HG03558 (cell line): ENCODE measurements around the gene AGAP3.

Source experiments
- ATAC-seq: cut with Tn5 transposase; IDR thresholded peaks from one replicate; pipeline ENCODE4 v1.9.1; 2021; ENCODE audit warnings: moderate number of reproducible peaks; ENCODE audit not compliant: unreplicated experiment; ENCODE audit errors: extremely low read depth

Gene AGAP3

DNA sequence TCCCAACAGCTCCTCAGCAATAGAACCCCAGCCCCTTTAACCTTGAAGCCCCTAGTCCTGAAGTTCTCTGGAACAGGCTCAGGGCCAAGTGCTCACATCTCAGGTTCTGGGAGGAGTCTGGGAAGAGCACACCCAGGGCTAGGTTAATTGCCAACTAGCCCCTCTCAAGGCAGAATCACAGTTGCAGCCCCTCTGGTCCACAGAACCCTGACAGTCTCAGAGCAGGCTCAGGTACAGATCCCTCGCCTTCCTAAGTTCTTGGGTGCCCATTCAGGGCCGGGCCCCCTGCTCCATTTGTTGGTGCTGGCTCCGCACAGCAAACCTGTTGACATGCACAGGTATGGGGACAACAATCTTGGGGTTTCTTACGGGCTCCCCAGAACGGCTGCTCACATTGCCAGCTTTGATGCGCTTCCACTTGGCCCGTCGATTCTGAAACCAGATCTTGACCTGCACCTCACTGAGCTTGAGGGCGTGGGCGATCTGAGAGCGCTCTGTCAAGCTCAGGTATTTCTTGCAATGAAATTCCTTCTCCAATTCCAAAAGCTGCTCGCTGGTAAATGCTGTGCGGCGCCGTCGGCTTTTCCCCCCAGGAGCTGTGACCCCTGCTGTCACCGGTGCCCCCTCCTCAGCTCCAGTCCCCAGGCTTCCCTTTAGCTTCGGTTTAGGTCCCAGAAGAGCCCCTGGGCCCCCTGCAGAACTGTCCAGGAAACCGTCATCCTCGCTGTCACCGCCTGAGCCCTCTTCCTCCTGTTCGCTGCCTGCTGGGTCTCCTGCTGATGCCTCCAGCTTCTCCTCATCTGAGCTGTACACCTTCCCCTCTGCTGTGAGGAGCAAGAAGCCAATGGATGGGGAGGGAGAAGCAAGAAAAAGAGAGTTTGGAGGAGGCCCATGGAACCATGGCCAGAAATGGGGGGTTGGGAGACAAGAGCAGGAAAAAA lies 62.3 kb downstream of the AGAP3 start:
- no peak for ATAC-seq

DNA sequence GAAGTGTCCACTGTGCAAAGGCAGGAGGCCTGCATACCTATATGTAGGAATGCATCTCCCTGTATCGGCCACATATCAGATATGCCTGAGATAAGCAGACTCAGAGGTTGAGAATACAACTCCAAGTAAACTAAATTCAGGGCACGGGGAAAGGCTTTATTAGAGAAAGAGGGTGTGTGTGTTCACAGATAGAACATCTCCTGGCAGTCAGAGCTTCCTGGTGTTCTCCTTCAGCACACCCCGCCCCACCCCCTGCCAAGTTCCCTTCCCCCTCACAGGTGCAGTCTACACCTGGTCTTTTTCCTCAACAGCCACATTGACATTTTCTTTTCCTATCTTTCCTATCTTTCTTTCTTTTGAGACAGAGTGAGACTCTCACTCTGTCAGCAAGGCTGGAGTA lies 64.1 kb downstream of the AGAP3 start:
- ATAC-seq = no peak

- ATAC-seq = no peak
These were observed 66.6 kb downstream of the AGAP3 start for GRCh38 chr7:151152643-151153513.

GRCh38 chr7:151157645-151158329 lies 71.5 kb downstream of the AGAP3 start:
- ATAC-seq = no peak

DNA sequence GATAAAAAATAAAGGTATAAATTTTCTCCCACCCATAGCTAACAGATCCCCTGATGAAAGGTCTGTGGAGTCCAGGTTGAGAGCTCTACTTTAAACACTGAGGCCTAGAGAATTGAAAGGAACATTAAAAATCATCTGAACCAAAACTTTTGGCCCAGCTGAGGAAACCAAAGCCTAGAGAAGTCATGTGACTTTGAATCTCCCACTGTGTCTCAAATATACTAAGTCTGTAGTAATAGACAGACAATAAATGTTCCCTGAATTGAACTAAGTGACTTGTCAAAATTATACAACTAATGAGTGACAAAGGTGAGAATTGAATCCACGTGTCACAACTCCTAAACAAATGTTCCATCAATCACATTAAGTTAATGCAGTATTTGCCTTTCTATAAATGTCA lies 75.5 kb downstream of the AGAP3 start:
- no peak for ATAC-seq

- ATAC-seq = no peak
These were observed 80.4 kb downstream of the AGAP3 start for GRCh38 chr7:151166629-151167196.

GRCh38 chr7:151167197-151167961 lies 81.1 kb downstream of the AGAP3 start, which contains the start of gene GBX1:
Gene GBX1 (minus strand): TSS chr7:151167694. CDS start chr7:151167548, 146 bp downstream.
- ATAC-seq = no peak

DNA sequence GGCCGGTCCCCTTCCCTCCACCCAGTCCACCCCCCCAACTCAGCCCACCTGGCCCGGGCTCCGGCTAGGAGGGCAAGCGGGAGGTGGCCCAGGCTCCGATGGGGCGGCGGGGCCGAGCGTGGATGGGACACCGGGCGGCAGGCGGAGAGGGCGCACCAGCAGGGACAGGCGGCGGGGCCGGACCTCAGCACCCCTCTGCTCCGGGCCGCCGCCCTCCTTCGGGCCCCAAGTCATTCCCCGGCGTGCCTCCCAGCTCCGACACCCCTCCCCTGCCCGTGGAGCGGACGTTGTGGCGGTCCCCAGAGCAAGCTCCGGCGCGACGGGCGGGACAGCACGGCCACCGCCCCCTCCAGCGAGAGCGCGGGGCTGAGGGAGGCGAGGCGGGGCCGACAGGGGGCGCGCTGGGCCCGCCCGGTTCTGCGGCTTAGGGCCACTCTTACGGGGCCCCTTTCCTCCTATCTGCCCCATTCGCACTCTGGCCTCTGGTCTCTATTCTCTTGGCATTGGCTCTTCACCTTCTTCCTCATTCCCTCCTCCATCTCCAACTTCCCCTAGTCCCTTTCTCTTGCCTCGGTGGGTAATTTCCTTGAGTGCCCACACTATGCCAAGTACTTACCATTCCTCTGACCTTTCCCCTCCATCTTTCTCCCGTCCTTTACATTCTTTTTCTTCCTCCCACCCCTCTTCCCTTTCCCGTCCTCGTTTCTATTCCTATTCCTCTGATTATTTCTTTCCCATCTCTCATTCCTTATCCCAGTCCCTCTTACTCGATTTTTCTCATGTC lies 81.9 kb downstream of the AGAP3 start:
- ATAC-seq = no peak

DNA sequence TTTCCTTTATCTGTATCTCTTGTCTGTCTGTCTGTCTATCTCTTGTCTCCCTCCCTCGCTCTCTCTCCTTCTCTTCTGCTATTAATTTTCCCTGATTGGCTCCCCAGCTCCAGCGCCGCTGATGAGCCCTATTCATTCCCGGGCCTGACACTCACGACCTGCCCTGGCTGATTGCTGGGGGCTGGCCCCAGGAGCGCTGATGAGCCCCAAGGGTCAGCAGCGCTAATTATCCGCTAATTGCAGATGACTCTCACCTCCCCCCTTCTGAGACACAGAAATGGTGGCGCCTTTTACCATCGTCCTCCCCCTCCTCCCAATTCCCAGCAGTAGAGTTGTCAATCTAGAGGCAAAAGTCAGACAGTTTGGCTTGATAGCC lies 82.5 kb downstream of the AGAP3 start:
- no peak for ATAC-seq

GRCh38 chr7:151172273-151173141 lies 86.2 kb downstream of the AGAP3 start:
- peak; percentile 70 for ATAC-seq

- no peak for ATAC-seq
These were observed 87.3 kb downstream of the AGAP3 start for GRCh38 chr7:151173386-151174245.

- ATAC-seq = no peak
These were observed 88.2 kb downstream of the AGAP3 start for GRCh38 chr7:151174246-151175046.

DNA sequence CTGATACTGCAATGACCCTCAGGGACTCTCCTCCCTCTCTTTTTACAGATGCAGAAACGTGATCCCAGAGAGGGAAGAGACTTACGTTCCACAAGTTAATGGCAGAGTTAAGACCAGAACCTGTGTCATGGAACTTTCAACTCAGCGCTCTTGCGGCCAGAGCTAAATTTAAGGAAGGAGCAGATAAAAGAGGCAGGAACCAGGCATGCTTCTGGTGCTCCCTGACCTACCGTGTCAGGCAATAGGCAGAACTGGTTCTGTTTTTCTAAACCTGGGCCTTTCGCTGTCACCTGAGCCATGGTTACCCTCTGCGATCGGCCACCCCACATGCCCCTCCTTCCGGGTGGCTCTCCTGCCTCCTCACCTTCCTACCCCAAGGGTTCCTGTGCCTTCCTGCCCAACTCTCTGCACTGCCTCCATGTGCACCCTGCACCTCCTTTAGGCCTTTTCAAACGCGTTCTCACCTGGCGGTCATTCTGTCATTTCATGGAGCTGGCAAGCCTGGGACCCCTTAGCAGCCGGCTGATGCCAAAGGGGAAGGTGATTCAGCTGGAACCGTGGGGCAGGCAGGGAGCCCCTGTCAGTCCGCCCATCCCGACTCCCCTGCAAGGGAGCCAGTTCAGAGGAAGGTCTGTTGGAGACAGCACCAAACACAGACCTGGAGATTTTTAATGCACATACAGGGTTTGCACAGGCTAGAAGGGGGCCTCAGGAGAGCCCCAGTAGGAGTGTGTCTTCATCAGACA lies 88.9 kb downstream of the AGAP3 start:
- ATAC-seq = no peak

- no peak for ATAC-seq
These were observed 89.6 kb downstream of the AGAP3 start for GRCh38 chr7:151175793-151176311.

DNA sequence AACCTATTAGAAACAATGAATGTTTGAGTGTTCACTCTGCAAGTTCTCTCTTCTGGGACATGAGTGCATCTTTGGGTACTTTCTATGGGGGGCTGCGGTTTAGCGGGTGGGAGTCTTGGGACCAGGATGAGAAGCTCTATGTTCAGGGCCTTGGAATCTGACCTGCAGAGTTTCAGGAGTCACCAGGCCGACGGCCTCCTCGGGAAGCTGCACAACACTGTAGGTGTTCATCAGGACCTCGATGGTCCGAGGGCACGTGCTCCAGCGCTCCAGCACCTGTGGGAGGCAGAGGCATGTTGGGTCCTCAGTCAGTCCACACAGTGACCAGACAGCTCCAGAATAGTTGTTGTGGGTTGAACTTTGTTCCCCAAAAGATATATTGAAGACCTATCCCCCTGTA lies 90.1 kb downstream of the AGAP3 start:
- no peak for ATAC-seq
